Measurements from ENCODE around the gene TSNAXIP1. TPM values are rescaled to one million over a fixed set of nuclear protein-coding genes. Genes with fewer than 3 reads are reported as not detected.

TSNAXIP1 gene
- total and polyA plus RNA-seq, 10 of the 15 experiments (the other 5 are each of a cell fraction or from before 2014, with no cell fraction given), result 0.09 to 0.63 (median 0.37) TPM; not detected in 1

DNA sequence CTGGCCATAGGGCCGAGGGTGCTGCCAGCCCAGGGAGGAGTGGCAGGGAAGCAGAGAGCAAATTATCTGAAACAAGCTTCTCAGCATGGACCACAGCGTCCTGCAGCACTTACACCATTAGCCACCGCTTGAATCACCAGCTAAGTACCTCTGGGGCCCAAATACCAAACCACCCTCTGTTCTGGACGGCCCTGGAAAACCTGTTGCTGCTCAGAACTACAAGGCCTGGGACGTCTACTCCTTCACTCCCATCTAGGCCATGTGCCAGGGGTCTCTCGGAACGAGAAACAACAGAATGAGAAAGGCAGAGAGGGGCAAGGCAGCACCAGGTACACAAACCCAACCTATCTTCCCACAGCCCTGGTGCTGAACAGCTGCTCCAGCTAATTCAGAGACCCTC lies 47.7 kb upstream of the TSNAXIP1 start (continued):
- TF ChIP-seq, protein P1, sequence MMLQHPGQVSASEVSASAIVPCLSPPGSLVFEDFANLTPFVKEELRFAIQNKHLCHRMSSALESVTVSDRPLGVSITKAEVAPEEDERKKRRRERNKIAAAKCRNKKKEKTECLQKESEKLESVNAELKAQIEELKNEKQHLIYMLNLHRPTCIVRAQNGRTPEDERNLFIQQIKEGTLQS (IDR thresholded peaks at IDR 0.05; ENCODE audit: borderline replicate concordance, extremely low read depth, low read depth, low read length), result no peak
- TF ChIP-seq, protein P2, sequence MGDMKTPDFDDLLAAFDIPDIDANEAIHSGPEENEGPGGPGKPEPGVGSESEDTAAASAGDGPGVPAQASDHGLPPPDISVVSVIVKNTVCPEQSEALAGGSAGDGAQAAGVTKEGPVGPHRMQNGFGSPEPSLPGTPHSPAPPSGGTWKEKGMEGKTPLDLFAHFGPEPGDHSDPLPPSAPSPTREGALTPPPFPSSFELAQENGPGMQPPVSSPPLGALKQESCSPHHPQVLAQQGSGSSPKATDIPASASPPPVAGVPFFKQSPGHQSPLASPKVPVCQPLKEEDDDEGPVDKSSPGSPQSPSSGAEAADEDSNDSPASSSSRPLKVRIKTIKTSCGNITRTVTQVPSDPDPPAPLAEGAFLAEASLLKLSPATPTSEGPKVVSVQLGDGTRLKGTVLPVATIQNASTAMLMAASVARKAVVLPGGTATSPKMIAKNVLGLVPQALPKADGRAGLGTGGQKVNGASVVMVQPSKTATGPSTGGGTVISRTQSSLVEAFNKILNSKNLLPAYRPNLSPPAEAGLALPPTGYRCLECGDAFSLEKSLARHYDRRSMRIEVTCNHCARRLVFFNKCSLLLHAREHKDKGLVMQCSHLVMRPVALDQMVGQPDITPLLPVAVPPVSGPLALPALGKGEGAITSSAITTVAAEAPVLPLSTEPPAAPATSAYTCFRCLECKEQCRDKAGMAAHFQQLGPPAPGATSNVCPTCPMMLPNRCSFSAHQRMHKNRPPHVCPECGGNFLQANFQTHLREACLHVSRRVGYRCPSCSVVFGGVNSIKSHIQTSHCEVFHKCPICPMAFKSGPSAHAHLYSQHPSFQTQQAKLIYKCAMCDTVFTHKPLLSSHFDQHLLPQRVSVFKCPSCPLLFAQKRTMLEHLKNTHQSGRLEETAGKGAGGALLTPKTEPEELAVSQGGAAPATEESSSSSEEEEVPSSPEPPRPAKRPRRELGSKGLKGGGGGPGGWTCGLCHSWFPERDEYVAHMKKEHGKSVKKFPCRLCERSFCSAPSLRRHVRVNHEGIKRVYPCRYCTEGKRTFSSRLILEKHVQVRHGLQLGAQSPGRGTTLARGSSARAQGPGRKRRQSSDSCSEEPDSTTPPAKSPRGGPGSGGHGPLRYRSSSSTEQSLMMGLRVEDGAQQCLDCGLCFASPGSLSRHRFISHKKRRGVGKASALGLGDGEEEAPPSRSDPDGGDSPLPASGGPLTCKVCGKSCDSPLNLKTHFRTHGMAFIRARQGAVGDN (IDR thresholded peaks at IDR 0.05), result no peak
- TF ChIP-seq MXI1 (IDR thresholded peaks at IDR 0.05; ENCODE audit: low read depth, low read length) (no peak), CBX5 (IDR thresholded peaks at IDR 0.05; ENCODE audit: low read depth) (no peak), SREBF2 (IDR thresholded peaks at IDR 0.05; ENCODE audit: low read length) (no peak), JUNB (IDR thresholded peaks at IDR 0.05) (no peak), EGR1 (IDR thresholded peaks at IDR 0.05; ENCODE audit: borderline replicate concordance in 1 of 2, low read depth in 2 of 2, low read length in 2 of 2) (no peak), GABPA (IDR thresholded peaks at IDR 0.05; ENCODE audit: low read depth) (no peak), PAX5 (IDR thresholded peaks at IDR 0.05; ENCODE audit: borderline replicate concordance, low read depth, low read length) (no peak)
- TF ChIP-seq, protein P3, sequence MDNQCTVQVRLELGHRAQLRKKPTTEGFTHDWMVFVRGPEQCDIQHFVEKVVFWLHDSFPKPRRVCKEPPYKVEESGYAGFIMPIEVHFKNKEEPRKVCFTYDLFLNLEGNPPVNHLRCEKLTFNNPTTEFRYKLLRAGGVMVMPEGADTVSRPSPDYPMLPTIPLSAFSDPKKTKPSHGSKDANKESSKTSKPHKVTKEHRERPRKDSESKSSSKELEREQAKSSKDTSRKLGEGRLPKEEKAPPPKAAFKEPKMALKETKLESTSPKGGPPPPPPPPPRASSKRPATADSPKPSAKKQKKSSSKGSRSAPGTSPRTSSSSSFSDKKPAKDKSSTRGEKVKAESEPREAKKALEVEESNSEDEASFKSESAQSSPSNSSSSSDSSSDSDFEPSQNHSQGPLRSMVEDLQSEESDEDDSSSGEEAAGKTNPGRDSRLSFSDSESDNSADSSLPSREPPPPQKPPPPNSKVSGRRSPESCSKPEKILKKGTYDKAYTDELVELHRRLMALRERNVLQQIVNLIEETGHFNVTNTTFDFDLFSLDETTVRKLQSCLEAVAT (IDR thresholded peaks at IDR 0.05), result no peak
- TF ChIP-seq, protein P4, sequence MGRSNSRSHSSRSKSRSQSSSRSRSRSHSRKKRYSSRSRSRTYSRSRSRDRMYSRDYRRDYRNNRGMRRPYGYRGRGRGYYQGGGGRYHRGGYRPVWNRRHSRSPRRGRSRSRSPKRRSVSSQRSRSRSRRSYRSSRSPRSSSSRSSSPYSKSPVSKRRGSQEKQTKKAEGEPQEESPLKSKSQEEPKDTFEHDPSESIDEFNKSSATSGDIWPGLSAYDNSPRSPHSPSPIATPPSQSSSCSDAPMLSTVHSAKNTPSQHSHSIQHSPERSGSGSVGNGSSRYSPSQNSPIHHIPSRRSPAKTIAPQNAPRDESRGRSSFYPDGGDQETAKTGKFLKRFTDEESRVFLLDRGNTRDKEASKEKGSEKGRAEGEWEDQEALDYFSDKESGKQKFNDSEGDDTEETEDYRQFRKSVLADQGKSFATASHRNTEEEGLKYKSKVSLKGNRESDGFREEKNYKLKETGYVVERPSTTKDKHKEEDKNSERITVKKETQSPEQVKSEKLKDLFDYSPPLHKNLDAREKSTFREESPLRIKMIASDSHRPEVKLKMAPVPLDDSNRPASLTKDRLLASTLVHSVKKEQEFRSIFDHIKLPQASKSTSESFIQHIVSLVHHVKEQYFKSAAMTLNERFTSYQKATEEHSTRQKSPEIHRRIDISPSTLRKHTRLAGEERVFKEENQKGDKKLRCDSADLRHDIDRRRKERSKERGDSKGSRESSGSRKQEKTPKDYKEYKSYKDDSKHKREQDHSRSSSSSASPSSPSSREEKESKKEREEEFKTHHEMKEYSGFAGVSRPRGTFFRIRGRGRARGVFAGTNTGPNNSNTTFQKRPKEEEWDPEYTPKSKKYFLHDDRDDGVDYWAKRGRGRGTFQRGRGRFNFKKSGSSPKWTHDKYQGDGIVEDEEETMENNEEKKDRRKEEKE (IDR thresholded peaks at IDR 0.05), result no peak
